Neural cell (in vitro differentiated cells): ENCODE results near the gene GNAS. TPM values are rescaled to one million over a fixed set of nuclear protein-coding genes. Genes with fewer than 3 reads are reported as not detected.
A peak's percentile ranks its signal among the peaks of the same experiment; 100 is the strongest.

Experiments
- H2AFZ ChIP-seq: fragments of 200-600, 300-800 bp; sonication (generic), shearing (Covaris generic); 2 replicates; pipeline ENCODE4 v1.6.0; 2014; ENCODE audit warnings: low read depth, mild to moderate bottlenecking, antibody characterized with exemption, low read length, moderate library complexity
- H3F3A ChIP-seq: fragments of 200-600 bp; shearing (Covaris generic); 2 replicates; pipeline ENCODE4 v1.6.1; 2016; ENCODE audit warnings: mild to moderate bottlenecking, moderate library complexity, mixed read lengths, antibody characterized with exemption, low read length; ENCODE audit not compliant: insufficient read depth, poor library complexity, severe bottlenecking
- H3K27ac ChIP-seq: fragments of 200-600, 300-800 bp; sonication (generic), shearing (Covaris generic); 2 replicates; pipeline ENCODE4 v1.5.1; 2014; ENCODE audit warnings: mild to moderate bottlenecking, low read length, moderate library complexity
- H3K27me3 ChIP-seq: fragments of 300-800, 200-600 bp; sonication (generic), shearing (Covaris generic); 2 replicates; pipeline ENCODE4 v1.6.0; 2014; ENCODE audit warnings: mild to moderate bottlenecking, low read depth, low read length, moderate library complexity; ENCODE audit not compliant: insufficient read depth
- H3K36me3 ChIP-seq: fragments of 300-800, 200-600 bp; sonication (generic), shearing (Covaris generic); 2 replicates; pipeline ENCODE4 v1.5.1; 2014; ENCODE audit warnings: mild to moderate bottlenecking, antibody characterized with exemption, low read length, moderate library complexity; ENCODE audit not compliant: insufficient read depth
- H3K4me2 ChIP-seq: fragments of 300-800, 200-600 bp; sonication (generic), shearing (Covaris generic); 2 replicates; pipeline ENCODE4 v1.6.0; 2014; ENCODE audit warnings: mild to moderate bottlenecking, low read length
- H3K4me3 ChIP-seq: fragments of 300-800, 200-600 bp; sonication (generic), shearing (Covaris generic); 2 replicates; pipeline ENCODE4 v1.5.1; 2014; ENCODE audit warnings: mild to moderate bottlenecking, low read length, moderate library complexity
- H3K79me2 ChIP-seq: fragments of 200-600 bp; shearing (Covaris generic); replicated peaks from 2 replicates; pipeline ENCODE4 v1.6.0; 2014; ENCODE audit warnings: mild to moderate bottlenecking, low read length, moderate library complexity; ENCODE audit not compliant: insufficient read depth
- H3K9ac ChIP-seq: fragments of 300-800, 200-600 bp; sonication (generic), shearing (Covaris generic); 2 replicates; pipeline ENCODE4 v1.6.1; 2016; ENCODE audit warnings: mild to moderate bottlenecking, low read length, mixed read lengths
- H3K9me2 ChIP-seq: fragments of 200-600 bp; shearing (Covaris generic); 2 replicates; pipeline ENCODE4 v1.6.1; 2016; ENCODE audit warnings: mild to moderate bottlenecking, low read length, mixed read lengths; ENCODE audit not compliant: insufficient read depth
- H3K9me3 ChIP-seq: fragments of 200-600, 300-800 bp; sonication (generic), shearing (Covaris generic); 2 replicates; pipeline ENCODE4 v1.6.1; 2016; ENCODE audit warnings: mild to moderate bottlenecking, mixed run types, low read length, moderate library complexity, mixed read lengths
- H4K20me1 ChIP-seq: fragments of 200-600 bp; shearing (Covaris generic); 2 replicates; pipeline ENCODE4 v1.6.1; 2016; ENCODE audit warnings: mild to moderate bottlenecking, mixed run types; ENCODE audit not compliant: insufficient read depth
- EP300 ChIP-seq: fragments of 450-650 bp; conservative IDR thresholded peaks from 2 replicates; pipeline ENCODE4 v1.6.1; 2014; ENCODE audit warnings: antibody characterized with exemption, mild to moderate bottlenecking, moderate library complexity; ENCODE audit not compliant: poor library complexity, severe bottlenecking
- EZH2 ChIP-seq: fragments of 200-600, 300-800 bp; shearing (Covaris generic), sonication (generic); IDR thresholded peaks from 2 replicates; pipeline ENCODE4 v1.6.1; 2014; ENCODE audit warnings: antibody characterized with exemption, low read length, borderline replicate concordance, mild to moderate bottlenecking; ENCODE audit not compliant: insufficient read depth, poor library complexity, severe bottlenecking
- MXI1 ChIP-seq: fragments of 450-650 bp; conservative IDR thresholded peaks from 2 replicates; pipeline ENCODE4 v1.6.1; 2014; ENCODE audit warnings: antibody characterized with exemption, mild to moderate bottlenecking; ENCODE audit not compliant: poor library complexity, severe bottlenecking
- POLR2AphosphoS5 ChIP-seq: IDR thresholded peaks from 2 replicates; pipeline ENCODE4 v1.6.1; 2012
- RAD21 ChIP-seq: fragments of 450-650 bp; conservative IDR thresholded peaks from 2 replicates; pipeline ENCODE4 v1.6.1; 2014; ENCODE audit warnings: antibody characterized with exemption, mild to moderate bottlenecking, moderate library complexity
- SMC3 ChIP-seq: fragments of 450-650 bp; conservative IDR thresholded peaks from 2 replicates; pipeline ENCODE4 v1.6.1; 2014; ENCODE audit warnings: antibody characterized with exemption, mild to moderate bottlenecking, moderate library complexity; ENCODE audit not compliant: poor library complexity
- TAF1 ChIP-seq: IDR thresholded peaks from 2 replicates; pipeline ENCODE4 v1.6.1; 2012; ENCODE audit warnings: low read depth
- polyA plus RNA-seq: library from polyadenylated mRNA; depleted of rRNA; stranded (reverse); fragments of >200 nt; gene quantifications from 2 replicates; pipeline ENCODE4 v1.2.3, GENCODE V29; 2014
- TF ChIP-seq, protein P1 (sequence below): fragments of 450-650 bp; IDR thresholded peaks from 2 replicates; pipeline ENCODE4 v1.5.1; 2014; ENCODE audit warnings: antibody characterized with exemption, mild to moderate bottlenecking, moderate library complexity; ENCODE audit not compliant: poor library complexity, severe bottlenecking
- TF ChIP-seq, protein P2 (sequence below): IDR thresholded peaks from 2 replicates; pipeline ENCODE4 v1.6.1; 2012; ENCODE audit warnings: borderline replicate concordance

Gene GNAS
- polyA plus RNA-seq, 1 donor from 2014 or later = 958 TPM

DNA sequence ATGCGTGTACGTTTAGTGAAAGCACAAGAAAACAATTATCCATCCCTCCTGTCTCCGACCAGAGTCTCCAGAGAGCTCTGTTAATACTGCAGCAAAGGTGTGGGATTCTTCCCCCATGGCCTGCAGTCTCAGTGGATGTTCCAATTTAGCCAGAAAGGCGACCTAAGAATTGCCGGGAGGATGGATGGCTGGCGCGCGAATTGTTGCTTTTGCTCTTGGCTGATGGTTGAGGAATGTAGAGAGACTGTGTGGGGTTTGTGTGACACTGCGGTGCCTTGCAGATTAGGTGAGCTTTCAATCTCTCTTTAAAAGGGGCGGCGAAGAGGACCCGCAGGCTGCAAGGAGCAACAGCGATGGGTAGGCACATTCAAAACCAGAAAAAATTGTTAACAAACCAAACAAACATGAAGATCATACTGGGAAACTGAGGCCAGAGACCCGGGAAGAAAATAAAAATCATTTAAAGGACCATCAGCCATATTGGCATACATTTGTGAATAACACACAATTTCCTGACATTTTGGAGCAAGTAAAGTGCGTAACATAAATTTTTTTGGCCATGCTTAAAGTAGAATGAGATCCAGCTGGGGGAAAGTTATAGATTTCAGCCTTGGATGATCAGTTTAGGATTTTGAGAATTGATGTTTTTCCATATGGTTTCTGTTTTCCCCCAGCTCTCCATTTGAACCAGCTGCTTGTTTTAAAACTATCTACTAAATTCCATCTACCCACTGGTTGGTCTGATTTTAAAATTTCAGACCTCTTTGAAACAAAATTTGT is 46.3 kb downstream of the GNAS start:
- H3K4me2 ChIP-seq = no peak overlapping the region
- peaks cover 3% of the 10 kb centered on the region for H4K20me1 ChIP-seq
- H3K9ac ChIP-seq = no peak overlapping the region
- H3K9me3 ChIP-seq = no peaks in the 10 kb centered on the region
- peak overlapping the region; percentile 20 for H3K27ac ChIP-seq
- H3K4me3 ChIP-seq = no peak overlapping the region
- H3F3A ChIP-seq = no peaks in the 10 kb centered on the region
- no peaks in the 10 kb centered on the region for H3K9me2 ChIP-seq
- H2AFZ ChIP-seq = no peak overlapping the region
- TF ChIP-seq TAF1 (no peak), POLR2AphosphoS5 (no peak), RAD21 (no peak), EP300 (no peak), EZH2 (no peak)
- TF ChIP-seq, protein P1, sequence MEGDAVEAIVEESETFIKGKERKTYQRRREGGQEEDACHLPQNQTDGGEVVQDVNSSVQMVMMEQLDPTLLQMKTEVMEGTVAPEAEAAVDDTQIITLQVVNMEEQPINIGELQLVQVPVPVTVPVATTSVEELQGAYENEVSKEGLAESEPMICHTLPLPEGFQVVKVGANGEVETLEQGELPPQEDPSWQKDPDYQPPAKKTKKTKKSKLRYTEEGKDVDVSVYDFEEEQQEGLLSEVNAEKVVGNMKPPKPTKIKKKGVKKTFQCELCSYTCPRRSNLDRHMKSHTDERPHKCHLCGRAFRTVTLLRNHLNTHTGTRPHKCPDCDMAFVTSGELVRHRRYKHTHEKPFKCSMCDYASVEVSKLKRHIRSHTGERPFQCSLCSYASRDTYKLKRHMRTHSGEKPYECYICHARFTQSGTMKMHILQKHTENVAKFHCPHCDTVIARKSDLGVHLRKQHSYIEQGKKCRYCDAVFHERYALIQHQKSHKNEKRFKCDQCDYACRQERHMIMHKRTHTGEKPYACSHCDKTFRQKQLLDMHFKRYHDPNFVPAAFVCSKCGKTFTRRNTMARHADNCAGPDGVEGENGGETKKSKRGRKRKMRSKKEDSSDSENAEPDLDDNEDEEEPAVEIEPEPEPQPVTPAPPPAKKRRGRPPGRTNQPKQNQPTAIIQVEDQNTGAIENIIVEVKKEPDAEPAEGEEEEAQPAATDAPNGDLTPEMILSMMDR = no peak
- H3K36me3 ChIP-seq = peaks cover 2% of the 10 kb centered on the region
- H3K79me2 ChIP-seq = peaks cover 97% of the 10 kb centered on the region
- H3K27me3 ChIP-seq = no peaks in the 10 kb centered on the region

DNA sequence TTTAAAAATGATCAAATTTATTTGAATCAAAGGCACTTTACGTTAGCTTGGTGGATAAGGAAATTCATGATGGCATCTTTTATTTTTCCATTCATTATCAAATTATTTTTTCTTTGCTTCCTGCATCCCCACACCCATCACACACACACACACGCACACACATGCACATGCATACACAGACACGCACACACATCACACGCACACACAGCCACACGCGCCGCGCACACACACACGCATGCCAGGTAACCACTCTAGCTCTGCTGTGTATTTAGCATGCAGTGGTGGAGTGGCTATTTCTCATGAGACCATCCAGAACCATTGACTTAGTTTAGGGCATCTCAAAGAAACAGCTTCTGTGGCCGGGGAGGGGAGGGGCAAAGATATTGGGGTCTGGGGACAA is 47.0 kb downstream of the GNAS start:
- Histone ChIP-seq H3K36me3 (peaks cover 5% of the 10 kb centered on the region), H3K79me2 (peaks cover 97% of the 10 kb centered on the region), H3F3A (no peaks in the 10 kb centered on the region), H4K20me1 (peaks cover 3% of the 10 kb centered on the region), H3K4me3 (no peak overlapping the region), H2AFZ (no peak overlapping the region), H3K27me3 (no peaks in the 10 kb centered on the region), H3K9me2 (no peaks in the 10 kb centered on the region), H3K27ac (no peak overlapping the region), H3K4me2 (no peak overlapping the region), H3K9ac (no peak overlapping the region), H3K9me3 (no peaks in the 10 kb centered on the region)
- no peak for TF ChIP-seq SMC3
- peak; percentile 44 for TF ChIP-seq POLR2AphosphoS5

DNA sequence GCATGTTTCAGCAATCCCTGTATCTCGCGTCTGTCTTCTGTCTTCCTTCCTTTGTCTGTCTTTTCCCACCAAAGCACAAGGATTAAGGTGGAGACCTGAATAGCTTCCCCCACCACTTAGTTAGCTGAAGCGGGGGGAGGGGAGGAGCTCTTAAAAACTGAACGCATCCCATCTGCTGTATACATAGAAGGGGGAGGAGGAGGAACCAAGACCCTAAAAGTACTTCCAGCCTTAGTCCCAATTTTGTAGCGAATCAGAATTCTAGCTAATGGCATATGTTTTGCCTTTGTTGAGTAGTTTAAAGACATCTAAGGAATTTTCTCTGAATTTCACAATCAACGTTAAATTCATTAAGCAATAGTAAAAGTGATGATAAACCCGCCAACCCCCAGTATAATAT is 47.9 kb downstream of the GNAS start:
- H2AFZ ChIP-seq = no peak overlapping the region
- no peaks in the 10 kb centered on the region for H3K9me2 ChIP-seq
- H3K27ac ChIP-seq = no peak overlapping the region
- TF ChIP-seq SMC3 (no peak), TAF1 (no peak), POLR2AphosphoS5 (no peak), RAD21 (no peak), EP300 (no peak), EZH2 (no peak), MXI1 (no peak)
- TF ChIP-seq, protein P2, sequence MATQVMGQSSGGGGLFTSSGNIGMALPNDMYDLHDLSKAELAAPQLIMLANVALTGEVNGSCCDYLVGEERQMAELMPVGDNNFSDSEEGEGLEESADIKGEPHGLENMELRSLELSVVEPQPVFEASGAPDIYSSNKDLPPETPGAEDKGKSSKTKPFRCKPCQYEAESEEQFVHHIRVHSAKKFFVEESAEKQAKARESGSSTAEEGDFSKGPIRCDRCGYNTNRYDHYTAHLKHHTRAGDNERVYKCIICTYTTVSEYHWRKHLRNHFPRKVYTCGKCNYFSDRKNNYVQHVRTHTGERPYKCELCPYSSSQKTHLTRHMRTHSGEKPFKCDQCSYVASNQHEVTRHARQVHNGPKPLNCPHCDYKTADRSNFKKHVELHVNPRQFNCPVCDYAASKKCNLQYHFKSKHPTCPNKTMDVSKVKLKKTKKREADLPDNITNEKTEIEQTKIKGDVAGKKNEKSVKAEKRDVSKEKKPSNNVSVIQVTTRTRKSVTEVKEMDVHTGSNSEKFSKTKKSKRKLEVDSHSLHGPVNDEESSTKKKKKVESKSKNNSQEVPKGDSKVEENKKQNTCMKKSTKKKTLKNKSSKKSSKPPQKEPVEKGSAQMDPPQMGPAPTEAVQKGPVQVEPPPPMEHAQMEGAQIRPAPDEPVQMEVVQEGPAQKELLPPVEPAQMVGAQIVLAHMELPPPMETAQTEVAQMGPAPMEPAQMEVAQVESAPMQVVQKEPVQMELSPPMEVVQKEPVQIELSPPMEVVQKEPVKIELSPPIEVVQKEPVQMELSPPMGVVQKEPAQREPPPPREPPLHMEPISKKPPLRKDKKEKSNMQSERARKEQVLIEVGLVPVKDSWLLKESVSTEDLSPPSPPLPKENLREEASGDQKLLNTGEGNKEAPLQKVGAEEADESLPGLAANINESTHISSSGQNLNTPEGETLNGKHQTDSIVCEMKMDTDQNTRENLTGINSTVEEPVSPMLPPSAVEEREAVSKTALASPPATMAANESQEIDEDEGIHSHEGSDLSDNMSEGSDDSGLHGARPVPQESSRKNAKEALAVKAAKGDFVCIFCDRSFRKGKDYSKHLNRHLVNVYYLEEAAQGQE = no peak
- TF ChIP-seq, protein P1 = no peak
- H3K36me3 ChIP-seq = peaks cover 5% of the 10 kb centered on the region
- H3F3A ChIP-seq = no peaks in the 10 kb centered on the region
- no peak overlapping the region for H3K4me3 ChIP-seq
- H3K4me2 ChIP-seq = no peak overlapping the region
- no peaks in the 10 kb centered on the region for H3K27me3 ChIP-seq
- H4K20me1 ChIP-seq = peaks cover 3% of the 10 kb centered on the region
- H3K79me2 ChIP-seq = peaks cover 97% of the 10 kb centered on the region
- H3K9me3 ChIP-seq = no peaks in the 10 kb centered on the region
- no peak overlapping the region for H3K9ac ChIP-seq
